Spleen (tissue), 11 donors: ENCODE measurements around the gene MRPS9. TPM values are rescaled to one million over a fixed set of nuclear protein-coding genes. Genes with fewer than 3 reads are reported as not detected.

Experiments used
- DNase-seq: peaks from one replicate; pipeline ENCODE4 v3.0.0-alpha.2; 2020
- H3K27ac ChIP-seq, 8 donors: fragments of 200-600 bp; sonication (generic) in 7 of 8; 1 replicate in 4 of 8; 2 replicates in 4 of 8; pipeline versions ENCODE4 v1.5.0 to v1.8.0; 2016 to 2021; ENCODE audit warnings: inconsistent platforms in 4 of 8, mild to moderate bottlenecking in 4 of 8, moderate library complexity in 1 of 8
- H3K27me3 ChIP-seq, 7 donors: fragments of 200-600 bp; sonication (generic) in 6 of 7; replicated peaks in 1 of 7; 1 replicate in 4 of 7; 2 replicates in 3 of 7; pipeline versions ENCODE4 v1.5.0 to v1.8.0; 2016 to 2021; ENCODE audit warnings: inconsistent platforms in 3 of 7, mild to moderate bottlenecking in 1 of 7
- H3K36me3 ChIP-seq, 6 donors: fragments of 200-600 bp; sonication (generic) in 5 of 6; 1 replicate in 4 of 6; 2 replicates in 2 of 6; pipeline versions ENCODE4 v1.5.0 to v1.8.0; 2016 to 2021; ENCODE audit warnings: inconsistent platforms in 2 of 6
- H3K4me1 ChIP-seq, 6 donors: fragments of 200-600 bp; sonication (generic) in 5 of 6; 1 replicate in 3 of 6; 2 replicates in 3 of 6; pipeline versions ENCODE4 v1.5.0 to v1.8.0; 2016 to 2021; ENCODE audit warnings: inconsistent platforms in 3 of 6
- H3K4me3 ChIP-seq, 8 donors: fragments of 200-600 bp; sonication (generic) in 7 of 8; 1 replicate in 4 of 8; 2 replicates in 4 of 8; pipeline versions ENCODE4 v1.5.0 to v1.8.0; 2016 to 2021; ENCODE audit warnings: inconsistent platforms in 4 of 8, mild to moderate bottlenecking in 4 of 8, moderate library complexity in 2 of 8
- H3K9me3 ChIP-seq, 8 donors: fragments of 200-600 bp; sonication (generic) in 7 of 8; 1 replicate in 4 of 8; 2 replicates in 4 of 8; pipeline versions ENCODE4 v1.5.0 to v1.8.0; 2016 to 2021; ENCODE audit warnings: inconsistent platforms in 4 of 8
- POLR2A ChIP-seq, 3 donors: fragments of 450-650 bp; IDR thresholded peaks; one replicate each; pipeline ENCODE4 v1.5.1; 2017; ENCODE audit warnings: antibody characterized with exemption in 3 of 3, mild to moderate bottlenecking in 1 of 3
- POLR2AphosphoS5 ChIP-seq, 3 donors: sonication (generic); formaldehyde crosslinking; IDR thresholded peaks; one replicate each; pipeline ENCODE4 v1.5.1; 2017; ENCODE audit warnings: antibody characterized with exemption in 3 of 3
- WGBS, 5 donors: extraction: QIAGEN DNeasy Blood & Tissue Kit in 3 of 5; methylation state at CpG; one replicate each; pipeline versions ENCODE4 v1.1.5 to v1.1.7; 2013 to 2018; 5-methylcytosine and 5-hydroxymethylcytosine counted together
- intact Hi-C: fragments of 100-400 bp; cut with DNase I; formaldehyde crosslinking; loops from one replicate; pipeline ENCODE4 v1.15.0; 2023; ENCODE audit warnings: low total_unique reads
- polyA plus RNA-seq, 3 donors: library from polyadenylated mRNA; stranded (reverse); fragments of 200-250 nt; gene quantifications; one replicate each; pipeline ENCODE4 v1.2.1, GENCODE V29; 2013
- total RNA-seq, 7 donors: library from RNA; depleted of rRNA in 3 of 7; stranded (reverse); fragments of >200 nt in 3 of 7; fragmentation: NEBNext Ultra II Directional in 4 of 7; extraction: Animal tissue kit (Norgen Biotek cat#: 25700) in 4 of 7; gene quantifications; one replicate each; pipeline versions ENCODE4 v1.1.0 to v1.2.1, GENCODE V29; 2016 to 2021
- TF ChIP-seq, protein P1 (sequence below), 11 experiments: fragments of 200-600 bp in 7 of 11; fragments of 450-650 bp in 4 of 11; sonication (generic) in 4 of 11; IDR thresholded peaks in 8 of 11; conservative IDR thresholded peaks in 3 of 11; 1 replicate in 7 of 11; 2 replicates in 4 of 11; pipeline versions ENCODE4 v1.4.0 to v1.8.0; 2016 to 2021; ENCODE audit warnings: antibody characterized with exemption in 11 of 11, inconsistent platforms in 4 of 11, mild to moderate bottlenecking in 1 of 11
- donor health status: healthy with polysubstance abuse.
- donor health status: DM: no; HTN: no; CAD: no; lungs with moderate emphysema.
- donor health status: DM: no; HTN: no; CAD: no.
- donor health status: Bipolar disorder and iron deficiency.
- donor health status: healthy.
- donor health status: DM: no; HTN: no; CAD: no.
- donor health status: DM: yes; HTN: yes; CAD: no.

The MRPS9 gene
- total and polyA plus RNA-seq, 10 donors, result 10.4 to 28.7 (median 16.0) TPM

GRCh38 chr2:105116348-105116747 is 78.5 kb downstream of the MRPS9 start:
- WGBS, 5 donors, result 92 to 96% (median 95%) methylated on average over 5 of the region's 5 CpGs
- Histone ChIP-seq H3K4me1 (peaks cover 0 to 7% (median 0%) of the 10 kb centered on the region in 6 donors), H3K27me3 (peaks cover 0 to 4% (median 0%) of the 10 kb centered on the region in 7 donors), H3K4me3 (no peak overlapping the region), H3K36me3 (peaks cover 0 to 4% (median 0%) of the 10 kb centered on the region in 6 donors), H3K27ac (no peak overlapping the region), H3K9me3 (no peaks in the 10 kb centered on the region)
- intact Hi-C loops, result loop anchor here (5.0 to 10.0 kb wide), 2 partner anchors 121 to 178 kb away; no protein-coding TSS in a partner anchor
- TF ChIP-seq POLR2A (IDR thresholded peaks at IDR 0.05), result no peak
- no peak for TF ChIP-seq POLR2AphosphoS5 (IDR thresholded peaks at IDR 0.05)
- TF ChIP-seq, protein P1, sequence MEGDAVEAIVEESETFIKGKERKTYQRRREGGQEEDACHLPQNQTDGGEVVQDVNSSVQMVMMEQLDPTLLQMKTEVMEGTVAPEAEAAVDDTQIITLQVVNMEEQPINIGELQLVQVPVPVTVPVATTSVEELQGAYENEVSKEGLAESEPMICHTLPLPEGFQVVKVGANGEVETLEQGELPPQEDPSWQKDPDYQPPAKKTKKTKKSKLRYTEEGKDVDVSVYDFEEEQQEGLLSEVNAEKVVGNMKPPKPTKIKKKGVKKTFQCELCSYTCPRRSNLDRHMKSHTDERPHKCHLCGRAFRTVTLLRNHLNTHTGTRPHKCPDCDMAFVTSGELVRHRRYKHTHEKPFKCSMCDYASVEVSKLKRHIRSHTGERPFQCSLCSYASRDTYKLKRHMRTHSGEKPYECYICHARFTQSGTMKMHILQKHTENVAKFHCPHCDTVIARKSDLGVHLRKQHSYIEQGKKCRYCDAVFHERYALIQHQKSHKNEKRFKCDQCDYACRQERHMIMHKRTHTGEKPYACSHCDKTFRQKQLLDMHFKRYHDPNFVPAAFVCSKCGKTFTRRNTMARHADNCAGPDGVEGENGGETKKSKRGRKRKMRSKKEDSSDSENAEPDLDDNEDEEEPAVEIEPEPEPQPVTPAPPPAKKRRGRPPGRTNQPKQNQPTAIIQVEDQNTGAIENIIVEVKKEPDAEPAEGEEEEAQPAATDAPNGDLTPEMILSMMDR (IDR thresholded peaks at IDR 0.05 in 8 of 11, conservative IDR thresholded peaks at IDR 0.05 in 3 of 11), result no peak
- peak; percentile 39 for DNase-seq

- intact Hi-C loops, result loop anchor here (5.0 to 10.0 kb wide), 2 partner anchors 120 to 177 kb away; no protein-coding TSS in a partner anchor
These were observed 79.7 kb downstream of the MRPS9 start for GRCh38 chr2:105117565-105117964.

GRCh38 chr2:105118960-105119359 is 81.1 kb downstream of the MRPS9 start:
- no peaks in the 10 kb centered on the region for H3K9me3 ChIP-seq
- TF ChIP-seq, protein P1 (IDR thresholded peaks at IDR 0.05 in 8 of 11, conservative IDR thresholded peaks at IDR 0.05 in 3 of 11), result peak in 2 of 11 experiments; percentile 19
- TF ChIP-seq POLR2A (IDR thresholded peaks at IDR 0.05), result no peak
- no peak overlapping the region for H3K27ac ChIP-seq
- no peak overlapping the region for H3K4me3 ChIP-seq
- DNase-seq, result peak; percentile 75
- 52 to 71% (median 59%) methylated on average over 21 to 23 of the region's 23 CpGs for WGBS, 5 donors
- peaks cover 0 to 4% (median 0%) of the 10 kb centered on the region in 6 donors for H3K36me3 ChIP-seq
- intact Hi-C loops, result loop anchor here (5.0 to 10.0 kb wide), 2 partner anchors 118 to 176 kb away; no protein-coding TSS in a partner anchor
- peaks cover 0 to 4% (median 0%) of the 10 kb centered on the region in 7 donors for H3K27me3 ChIP-seq
- H3K4me1 ChIP-seq, result peaks cover 0 to 7% (median 0%) of the 10 kb centered on the region in 6 donors

More at GRCh38 chr2:105117565-105117964, 79.7 kb downstream of the MRPS9 start:
- peaks cover 0 to 4% (median 0%) of the 10 kb centered on the region in 6 donors for H3K36me3 ChIP-seq
- no peak overlapping the region for H3K27ac ChIP-seq
- no peaks in the 10 kb centered on the region for H3K9me3 ChIP-seq
- TF ChIP-seq POLR2A (IDR thresholded peaks at IDR 0.05) (no peak), POLR2AphosphoS5 (IDR thresholded peaks at IDR 0.05) (no peak)
- TF ChIP-seq, protein P1 (IDR thresholded peaks at IDR 0.05 in 8 of 11, conservative IDR thresholded peaks at IDR 0.05 in 3 of 11), result no peak
- DNase-seq, result peak; percentile 11
- H3K4me3 ChIP-seq, result no peak overlapping the region
- 78 to 94% (median 87%) methylated on average over 6 of the region's 6 CpGs for WGBS, 5 donors
- H3K4me1 ChIP-seq, result peaks cover 0 to 7% (median 0%) of the 10 kb centered on the region in 6 donors
- peaks cover 0 to 4% (median 0%) of the 10 kb centered on the region in 7 donors for H3K27me3 ChIP-seq

GRCh38 chr2:105121434-105121833 is 83.6 kb downstream of the MRPS9 start:
- no peak for DNase-seq
- TF ChIP-seq, protein P1 (IDR thresholded peaks at IDR 0.05 in 8 of 11, conservative IDR thresholded peaks at IDR 0.05 in 3 of 11), result no peak
- TF ChIP-seq POLR2A (IDR thresholded peaks at IDR 0.05), result no peak
- no peak for TF ChIP-seq POLR2AphosphoS5 (IDR thresholded peaks at IDR 0.05)
- intact Hi-C loops, result no loop called here
- Histone ChIP-seq H3K4me1 (no peaks in the 10 kb centered on the region), H3K9me3 (no peaks in the 10 kb centered on the region), H3K27ac (no peak overlapping the region), H3K36me3 (peaks cover 0 to 4% (median 0%) of the 10 kb centered on the region in 6 donors), H3K27me3 (peaks cover 0 to 8% (median 0%) of the 10 kb centered on the region in 7 donors), H3K4me3 (no peak overlapping the region)
- 20 to 47% (median 28%) methylated on average over 8 of the region's 8 CpGs for WGBS, 5 donors
